HG03064 (cell line): ENCODE measurements around the gene TMEM259.

Experiments used
- ATAC-seq: cut with Tn5 transposase; IDR thresholded peaks from one replicate; pipeline ENCODE4 v1.9.1; 2021; ENCODE audit warnings: low read depth; ENCODE audit not compliant: unreplicated experiment

The TMEM259 gene

DNA sequence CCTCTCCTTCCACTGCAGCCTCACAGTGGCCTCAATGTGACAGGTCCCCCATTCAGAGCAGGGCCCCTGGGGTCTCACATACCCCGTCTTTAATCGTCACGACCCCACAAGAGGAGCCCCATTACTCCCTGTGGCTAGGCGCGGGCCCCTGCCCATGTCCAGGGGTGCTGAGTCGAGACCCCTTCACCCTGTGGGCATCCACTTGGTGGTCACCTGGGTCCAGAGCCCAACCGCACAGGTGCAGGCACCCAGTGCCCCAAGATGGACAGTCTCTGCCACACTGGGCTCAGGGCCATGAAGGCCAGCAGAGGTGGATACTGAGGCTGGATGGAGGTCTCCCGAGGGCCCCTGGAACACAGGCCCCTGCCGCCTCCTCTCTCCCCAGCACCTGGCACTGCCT is 3.0 kb downstream of the TMEM259 start:
- ATAC-seq = no peak

DNA sequence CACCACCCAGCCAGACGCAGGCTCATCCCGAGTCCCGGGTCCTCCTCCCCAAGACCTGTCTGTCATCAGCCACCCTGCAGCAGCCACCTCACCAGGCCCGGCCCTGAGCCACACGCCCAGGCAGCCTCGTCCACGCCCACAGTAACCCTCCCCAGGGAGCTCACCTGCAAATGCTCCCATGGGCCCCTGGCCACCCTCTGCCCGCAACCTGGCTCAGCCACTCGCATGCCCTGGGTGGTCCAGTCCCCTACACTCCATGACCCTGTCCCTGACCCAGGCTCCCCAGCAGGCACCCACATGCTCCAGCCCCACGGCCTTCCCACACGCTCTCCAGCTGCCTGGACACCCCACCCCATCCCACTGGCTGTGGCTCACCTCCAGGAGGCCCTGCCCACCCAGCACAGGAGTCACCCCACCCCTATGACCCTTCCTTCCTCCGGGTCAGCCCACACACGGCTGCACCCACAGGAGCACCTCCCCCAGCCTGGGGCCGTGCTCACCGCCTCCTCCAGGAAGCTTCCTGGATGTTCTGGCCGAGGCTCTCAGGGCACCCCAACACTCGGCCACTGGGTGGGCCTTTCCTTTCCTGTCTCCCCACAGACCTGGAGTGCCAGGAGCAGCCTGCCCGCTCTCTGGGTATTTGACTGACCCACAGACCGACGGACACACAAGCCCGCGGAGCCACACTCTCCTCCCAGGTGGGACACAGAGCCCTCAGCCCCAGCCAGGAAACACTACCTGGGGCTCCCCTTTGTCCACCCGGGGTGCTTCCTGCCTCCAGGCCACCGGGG is 3.6 kb downstream of the TMEM259 start:
- no peak for ATAC-seq

DNA sequence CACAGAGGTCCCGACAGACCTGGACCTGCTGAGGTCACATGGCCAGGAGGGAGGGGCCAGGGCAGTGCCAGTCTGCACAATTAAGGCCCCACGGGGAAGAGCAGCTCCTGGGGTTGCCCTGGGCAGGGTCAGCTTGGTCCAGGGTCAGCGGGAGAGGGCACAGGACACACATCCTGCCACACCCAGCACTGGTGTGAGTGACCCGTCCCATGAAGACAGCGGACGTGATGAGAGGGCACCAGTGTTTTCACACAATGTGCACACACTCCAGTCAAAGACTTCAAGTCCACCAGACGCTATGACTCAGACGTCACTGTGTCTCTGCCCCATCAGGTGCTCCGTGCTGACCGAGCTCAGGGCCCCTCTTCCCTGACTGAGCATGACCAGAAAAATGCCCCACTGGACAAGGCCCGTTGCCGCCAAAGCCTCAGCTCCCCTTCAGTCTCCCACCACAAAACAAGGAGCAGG is 4.2 kb downstream of the TMEM259 start:
- ATAC-seq = no peak

DNA sequence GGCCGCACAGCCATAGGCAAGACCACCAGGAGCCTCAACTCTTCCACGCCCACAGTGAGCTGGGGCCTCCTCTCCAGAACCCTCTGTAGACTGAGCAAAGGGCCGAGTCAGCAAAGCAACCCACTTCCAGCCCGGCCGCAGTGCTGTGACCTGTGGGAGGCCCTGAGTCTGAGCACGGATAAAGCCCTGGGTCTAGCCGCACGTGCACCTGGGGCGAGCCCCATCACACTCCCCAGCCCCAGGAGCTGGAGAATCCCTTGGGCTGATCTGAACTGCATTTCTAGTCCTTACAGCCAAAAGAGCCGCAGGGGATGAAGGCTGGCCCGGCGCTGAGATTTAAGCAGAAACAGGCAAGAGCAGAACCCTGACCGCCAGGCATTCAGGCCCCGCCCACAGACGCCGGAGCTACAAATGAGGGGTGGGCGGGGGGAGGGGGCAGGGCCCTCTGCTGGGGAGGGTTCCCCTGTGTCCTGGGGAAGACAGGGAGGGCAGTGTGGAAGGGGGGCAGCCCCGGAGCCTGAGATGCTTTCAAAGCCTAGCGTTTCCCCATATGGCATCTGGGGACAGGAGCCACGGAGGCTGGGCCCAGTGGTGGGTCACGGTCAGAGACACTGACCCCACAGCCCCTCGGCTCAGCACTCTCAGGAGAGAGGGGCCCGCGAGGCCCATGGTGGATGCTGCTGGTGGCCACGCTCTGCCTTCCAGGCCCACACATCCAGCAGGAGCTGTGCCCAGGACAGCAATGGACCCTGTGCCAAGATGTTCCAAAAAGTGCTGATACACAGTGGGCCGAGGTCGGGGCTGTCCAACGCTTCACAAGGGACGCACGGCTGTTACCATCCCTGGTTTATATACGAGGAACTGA is 4.9 kb downstream of the TMEM259 start:
- ATAC-seq = no peak

DNA sequence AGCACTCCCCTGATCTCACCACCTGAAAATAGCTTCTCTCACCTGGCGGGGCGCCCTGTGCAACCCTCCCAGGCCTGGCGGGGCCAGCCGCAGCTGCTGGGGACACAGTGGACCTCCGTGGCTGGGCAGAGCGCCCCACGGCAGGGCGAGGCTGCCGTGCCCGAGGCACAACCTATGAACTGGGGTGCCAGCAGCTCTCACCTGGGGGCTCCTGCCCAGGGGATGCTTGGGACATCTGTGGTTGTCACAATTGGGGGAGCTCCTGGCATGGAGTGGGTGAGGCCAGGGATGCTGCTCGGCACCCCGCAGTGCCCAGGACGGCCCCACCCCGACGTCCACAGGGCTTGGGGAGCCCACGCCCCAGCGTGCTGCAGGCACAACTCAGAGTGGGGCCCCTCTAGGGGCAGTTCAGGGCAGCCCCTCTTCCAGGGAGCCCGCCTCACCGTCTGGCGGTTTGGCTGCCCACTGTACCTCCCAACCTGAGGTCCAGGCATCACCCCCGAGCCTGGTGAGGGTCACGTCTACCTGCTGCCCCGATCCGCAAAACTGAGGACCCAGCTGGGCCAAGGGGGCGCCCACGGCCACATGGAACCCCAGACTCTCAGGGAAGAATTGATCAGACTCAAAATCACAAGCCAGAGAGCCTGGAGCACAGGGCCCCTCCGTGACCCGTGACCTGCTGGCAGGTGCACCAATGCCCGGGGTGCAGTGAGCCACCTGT is 5.7 kb downstream of the TMEM259 start:
- ATAC-seq = no peak

DNA sequence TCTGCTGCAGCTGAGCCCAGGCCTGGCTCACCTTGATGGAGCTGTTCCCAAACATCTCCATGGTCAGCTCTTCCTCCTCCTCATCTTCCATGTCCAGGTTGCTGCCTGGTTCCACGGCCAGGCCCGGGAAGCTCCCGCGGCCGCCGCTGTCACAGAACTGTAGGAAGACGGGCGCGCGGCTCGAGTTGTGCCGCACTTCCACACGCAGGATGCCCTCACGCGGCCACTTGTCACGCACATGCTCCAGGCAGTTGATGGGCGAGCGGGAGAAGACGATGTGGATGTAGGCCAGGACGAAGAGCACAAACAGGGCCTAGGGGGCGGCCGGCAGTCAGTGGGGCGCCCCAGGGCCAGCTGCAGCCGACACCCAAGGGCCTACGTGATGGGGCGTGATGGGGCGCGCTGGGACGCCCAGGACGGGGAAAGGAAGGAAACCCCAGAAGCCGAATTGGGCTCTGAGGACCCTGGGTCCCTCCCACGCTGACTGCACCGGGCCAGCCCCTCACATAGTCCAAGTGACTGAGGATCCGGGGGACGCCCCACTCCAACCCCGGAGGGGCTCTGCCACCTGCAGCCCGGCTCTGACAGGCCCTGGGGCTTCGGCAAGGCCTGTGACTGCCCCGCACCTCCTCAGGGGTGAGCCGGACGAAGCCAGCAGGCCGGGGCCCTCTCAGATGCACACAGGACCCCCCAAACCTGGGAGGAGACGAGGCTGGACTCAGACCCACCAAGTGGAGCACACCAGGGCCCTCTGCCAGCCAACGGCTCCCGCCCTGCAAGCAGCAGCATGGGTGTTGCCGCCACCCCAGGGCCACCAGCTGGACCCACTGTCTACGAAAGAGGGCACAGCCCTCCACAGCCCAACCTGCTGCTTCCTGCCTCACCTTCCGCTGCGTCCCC is 6.5 kb downstream of the TMEM259 start:
- no peak for ATAC-seq

DNA sequence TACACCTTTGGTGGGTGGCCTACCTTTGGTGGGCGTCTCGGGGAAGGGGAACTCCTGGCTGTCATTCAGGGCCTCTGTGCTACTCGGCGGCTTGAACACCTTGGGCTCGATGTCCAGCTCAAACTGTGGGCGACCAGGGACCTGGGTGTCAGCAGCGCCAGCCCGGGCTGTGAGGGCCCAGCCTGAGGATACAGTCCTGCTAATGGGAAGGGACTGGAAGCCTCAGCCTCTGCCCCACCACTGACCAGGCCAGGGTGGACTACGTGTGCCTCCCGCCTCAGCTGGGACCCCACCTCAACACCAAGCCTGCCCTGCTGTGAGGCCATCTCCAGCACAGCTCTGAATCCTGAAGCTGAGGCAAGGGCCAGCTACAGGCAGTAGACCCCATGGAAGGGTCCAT is 7.7 kb downstream of the TMEM259 start:
- no peak for ATAC-seq

DNA sequence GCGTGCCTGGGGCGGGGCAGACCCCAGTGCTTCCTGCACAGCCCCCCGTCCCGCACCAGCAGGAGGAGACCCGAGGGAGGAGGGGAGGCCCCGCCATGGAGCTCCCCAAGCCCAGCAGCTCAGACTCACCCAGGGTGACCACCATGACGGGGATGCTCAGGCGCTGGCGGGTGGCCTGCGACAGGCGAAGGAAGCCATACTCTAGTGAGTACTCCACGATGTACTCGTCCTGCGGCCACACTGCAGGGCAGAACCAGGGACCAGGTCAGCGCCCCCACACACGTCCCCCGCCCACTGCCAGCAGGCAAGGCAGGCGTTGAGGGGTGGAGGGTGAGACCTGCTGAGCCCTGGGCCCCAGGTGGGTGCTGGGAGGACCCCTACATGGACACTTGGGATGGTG is 8.6 kb downstream of the TMEM259 start:
- ATAC-seq = no peak

DNA sequence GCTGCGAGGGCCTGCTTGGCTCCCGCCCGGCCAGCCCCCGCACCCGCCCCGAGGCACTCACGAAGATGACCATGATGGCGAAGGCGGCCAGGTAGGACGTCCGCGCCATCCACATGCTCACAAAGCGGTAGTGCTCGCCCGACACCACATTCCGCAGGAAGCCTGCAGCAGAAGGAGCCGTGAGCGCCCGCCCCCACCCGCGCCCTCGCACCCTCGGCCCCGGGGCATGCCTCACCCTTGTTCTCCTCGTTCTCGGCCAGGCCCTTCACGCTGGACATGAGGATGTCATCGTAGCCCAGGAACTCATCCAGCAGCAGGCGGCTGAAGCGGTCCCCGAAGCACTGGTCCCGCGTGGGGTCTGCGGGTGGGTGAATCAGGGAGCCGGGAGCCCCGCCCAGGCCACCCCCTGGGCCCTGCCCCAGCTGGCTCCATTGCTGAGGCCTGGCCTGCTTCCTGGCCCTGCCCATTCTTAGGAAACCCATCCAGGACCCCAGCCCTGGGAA is 9.0 kb downstream of the TMEM259 start:
- ATAC-seq = no peak

DNA sequence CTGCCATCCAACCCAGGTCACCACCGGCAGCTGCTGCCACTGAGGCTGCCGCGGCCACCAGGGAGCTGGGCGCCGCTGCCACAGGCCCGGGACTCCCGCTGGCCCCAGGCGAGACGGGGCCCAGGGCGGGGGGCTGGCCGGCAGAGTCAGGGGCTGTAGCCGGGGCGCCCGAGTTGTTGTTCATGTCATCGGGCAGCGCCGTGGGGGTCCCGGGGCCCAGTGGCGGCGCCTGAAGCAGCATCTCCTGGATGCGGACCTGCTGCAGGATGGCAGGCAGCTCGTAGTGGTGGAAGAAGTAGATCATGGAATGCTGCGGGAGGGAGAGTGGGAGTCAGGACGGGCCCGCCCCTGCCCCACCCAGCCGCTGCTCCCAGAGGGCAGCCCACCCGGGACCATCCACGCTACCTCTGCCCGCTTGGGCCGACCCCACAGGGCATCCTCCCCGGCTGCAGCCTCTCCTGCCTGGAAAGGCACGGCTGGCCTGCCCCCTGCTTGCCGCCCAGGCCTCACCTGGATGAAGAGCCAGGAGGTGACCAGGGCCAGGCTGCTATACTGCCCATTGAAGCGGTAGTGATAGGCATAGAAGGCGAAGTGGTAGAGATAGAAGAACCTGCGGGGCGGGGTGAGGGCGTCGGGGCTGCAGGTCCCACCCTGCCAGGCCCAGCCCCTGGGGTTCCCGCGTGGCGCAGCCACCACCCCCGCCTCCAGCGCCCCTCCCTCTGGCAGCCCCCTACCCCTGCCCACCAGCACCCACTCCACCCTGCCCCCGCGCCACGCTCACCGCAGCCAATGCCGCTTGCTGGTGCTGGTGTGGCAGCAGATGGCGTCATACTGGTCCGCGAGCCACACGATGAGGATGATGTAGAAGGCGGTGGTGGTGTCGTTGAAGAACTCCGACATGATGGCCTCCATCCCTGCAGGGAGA is 10.1 kb downstream of the TMEM259 start:
- no peak for ATAC-seq

DNA sequence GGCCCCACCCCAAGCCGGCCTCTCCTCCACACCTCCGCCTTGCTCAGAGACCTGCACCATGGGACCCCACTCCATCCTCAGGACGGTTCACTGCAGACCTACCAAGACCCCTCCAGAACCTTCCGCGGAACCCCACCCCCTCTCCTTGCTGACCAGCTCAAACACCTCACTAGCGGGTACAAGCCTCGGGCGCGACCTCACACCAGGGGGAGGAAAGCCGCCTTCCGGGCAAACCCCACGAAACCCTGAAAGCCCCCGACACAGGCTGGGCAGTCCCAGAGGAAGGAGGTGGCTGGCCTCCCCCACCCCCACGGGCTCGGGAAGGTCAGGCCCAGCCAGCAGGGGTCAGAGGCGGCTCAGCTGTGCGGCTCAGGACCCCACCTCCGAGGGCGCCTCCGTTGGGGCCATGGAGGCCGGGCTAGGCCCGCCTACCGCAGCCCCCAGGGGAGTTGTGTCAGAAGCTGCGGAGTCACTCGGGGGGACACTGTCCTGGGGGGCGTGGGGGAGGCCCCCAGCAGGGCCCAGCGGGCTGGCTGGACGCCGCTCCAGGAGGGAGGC is 10.9 kb downstream of the TMEM259 start:
- ATAC-seq = no peak

DNA sequence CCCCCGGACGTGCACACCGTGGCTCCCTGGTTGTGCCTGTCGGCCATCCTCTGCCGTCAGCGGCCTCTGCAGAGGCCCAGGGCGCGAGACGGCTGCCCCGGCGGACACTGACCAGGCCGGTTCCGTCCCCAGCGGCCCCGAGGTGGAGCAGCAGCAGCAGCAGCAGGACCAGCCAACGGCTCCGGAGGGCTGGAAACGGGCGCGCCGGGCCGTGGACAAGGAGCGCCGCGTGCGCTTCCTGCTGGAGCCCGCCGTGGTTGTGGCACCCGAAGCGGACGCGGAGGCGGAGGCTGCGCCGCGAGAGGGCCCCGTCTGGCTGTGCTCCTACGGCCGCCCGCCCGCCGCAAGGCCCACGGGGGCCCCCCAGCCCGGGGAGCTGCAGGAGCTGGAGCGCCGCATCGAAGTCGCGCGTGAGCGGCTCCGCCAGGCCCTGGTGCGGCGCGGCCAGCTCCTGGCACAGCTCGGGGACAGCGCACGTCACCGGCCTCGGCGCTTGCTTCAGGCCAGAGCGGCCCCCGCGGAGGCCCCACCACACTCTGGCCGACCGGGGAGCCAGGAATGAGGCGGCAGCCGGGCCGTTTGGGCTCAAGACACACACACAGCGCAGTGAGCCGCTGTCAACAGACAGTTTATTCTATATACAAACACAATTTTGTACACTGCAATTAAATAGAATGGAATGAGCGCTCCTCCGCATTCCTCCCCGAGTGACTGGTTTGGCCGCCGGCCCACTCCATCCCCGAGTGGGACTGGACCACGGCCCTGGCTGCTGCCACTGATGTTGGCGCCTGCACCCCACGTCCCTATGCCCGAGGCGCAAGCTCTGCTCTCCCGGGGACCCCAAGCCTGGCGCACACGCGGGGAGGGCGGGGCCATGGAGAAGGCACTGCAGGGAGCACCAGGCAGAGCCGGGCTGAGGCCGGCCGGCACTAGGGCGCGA is 11.6 kb downstream of the TMEM259 start:
- ATAC-seq = no peak

DNA sequence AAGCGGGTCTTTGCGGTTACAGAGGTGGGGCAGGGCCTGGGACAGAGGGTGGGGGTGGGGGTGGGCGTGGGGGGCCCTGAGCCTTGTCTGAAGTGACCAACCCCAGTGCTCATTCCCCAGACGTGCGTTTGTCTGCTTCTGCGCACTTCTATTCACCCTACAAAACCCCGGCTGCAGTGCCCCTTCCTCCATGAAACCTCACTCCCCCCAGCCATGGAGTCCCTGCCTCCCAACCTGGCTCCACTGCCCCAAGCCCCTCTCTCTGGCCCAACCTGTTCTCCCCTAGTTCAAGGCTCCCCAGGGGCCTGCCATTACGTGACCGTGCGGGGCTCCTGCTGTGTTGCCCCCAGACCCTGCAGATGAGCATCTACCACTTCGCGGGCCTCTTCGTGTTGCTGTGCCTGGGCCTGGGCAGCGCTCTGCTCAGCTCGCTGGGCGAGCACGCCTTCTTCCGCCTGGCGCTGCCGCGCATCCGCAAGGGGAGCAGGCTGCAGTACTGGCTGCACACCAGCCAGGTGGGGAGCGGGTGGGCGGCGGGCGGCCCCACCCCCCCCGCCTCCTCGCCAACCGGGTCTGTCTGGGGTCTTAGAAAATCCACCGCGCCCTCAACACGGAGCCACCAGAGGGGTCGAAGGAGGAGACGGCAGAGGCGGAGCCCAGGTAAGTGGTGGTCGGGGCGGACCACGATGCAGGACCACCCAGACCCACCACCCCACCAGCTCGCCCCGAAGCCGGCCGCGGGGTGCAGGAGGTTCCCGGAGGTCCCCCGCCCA is 12.5 kb downstream of the TMEM259 start:
- ATAC-seq = no peak

DNA sequence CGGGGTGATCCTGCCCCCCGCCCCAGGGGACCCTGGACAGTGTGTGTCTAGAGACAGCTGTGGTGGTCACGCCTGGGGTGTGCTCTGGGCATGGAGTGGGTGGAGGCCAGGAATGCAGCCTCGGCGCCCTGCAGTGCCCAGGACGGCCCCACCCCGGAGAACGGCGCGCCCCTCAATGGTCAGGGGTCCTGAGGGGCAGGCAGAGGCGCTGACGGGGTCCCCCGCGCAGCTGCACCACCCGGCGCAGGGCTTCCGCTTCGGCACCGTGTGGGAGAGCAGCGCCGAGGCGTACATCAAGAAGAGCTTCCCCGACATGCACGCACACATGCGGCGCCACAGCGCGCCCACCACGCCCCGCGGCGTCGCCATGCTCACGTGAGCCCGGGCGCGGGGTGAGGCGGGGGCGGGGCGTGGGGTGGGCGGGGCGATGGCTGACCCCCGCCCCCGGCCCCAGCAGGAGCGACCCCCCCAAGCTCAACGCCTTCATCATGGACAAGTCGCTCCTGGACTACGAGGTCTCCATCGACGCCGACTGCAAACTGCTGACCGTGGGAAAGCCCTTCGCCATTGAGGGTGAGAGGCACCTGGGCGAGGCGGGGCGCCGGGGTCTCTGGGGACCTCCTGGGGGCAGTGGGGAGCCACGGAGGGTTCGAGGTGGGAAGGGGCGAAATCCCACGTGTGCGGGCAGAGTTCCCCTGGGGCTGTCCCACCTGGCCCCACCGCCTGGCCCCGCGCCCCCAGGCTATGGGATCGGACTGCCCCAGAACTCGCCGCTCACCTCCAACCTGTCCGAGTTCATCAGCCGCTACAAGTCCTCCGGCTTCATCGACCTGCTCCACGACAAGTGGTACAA is 13.3 kb downstream of the TMEM259 start:
- ATAC-seq = no peak

DNA sequence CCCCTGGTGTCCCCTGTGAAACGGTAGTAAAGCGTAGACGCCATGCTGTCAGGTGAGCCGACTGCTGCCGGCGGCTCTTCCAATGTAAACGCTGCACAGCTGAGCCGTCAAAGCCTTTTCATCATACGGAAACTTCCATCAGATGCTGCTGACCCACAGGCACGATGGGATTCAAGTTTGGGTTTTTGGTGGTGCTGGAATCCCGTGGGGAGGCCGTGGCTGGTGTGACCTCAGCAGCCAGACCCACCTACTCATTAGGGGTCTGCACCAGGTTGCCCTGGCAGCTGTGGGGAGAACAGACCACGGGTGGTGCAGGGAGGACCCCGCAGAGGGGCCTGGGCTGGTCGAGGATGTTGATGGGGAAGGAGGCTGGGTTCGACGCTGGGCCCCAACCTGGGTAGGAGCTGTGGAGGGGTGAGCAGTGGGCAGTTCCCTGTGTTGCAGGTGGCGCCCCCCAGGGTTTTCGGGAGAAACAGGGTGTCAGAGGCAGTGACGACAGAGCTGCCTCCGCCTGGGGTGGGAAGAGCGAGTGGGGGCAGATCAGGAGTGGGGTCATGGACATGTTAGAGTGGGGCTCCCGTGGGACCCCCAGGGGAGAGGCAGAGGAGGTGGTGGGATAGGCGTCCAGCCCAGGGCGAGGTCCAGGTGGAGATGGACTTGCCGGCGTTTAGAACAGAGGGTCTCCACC is 14.1 kb downstream of the TMEM259 start:
- ATAC-seq = no peak
